ENCODE data around the gene GNG4.
A peak's percentile ranks its signal among the peaks of the same experiment; 100 is the strongest.
"Not testable (repeated sequence)": the region's sequence is repeated elsewhere in the genome, so short reads cannot be mapped to it uniquely, and the experiment has no call there.

GNG4 gene

DNA sequence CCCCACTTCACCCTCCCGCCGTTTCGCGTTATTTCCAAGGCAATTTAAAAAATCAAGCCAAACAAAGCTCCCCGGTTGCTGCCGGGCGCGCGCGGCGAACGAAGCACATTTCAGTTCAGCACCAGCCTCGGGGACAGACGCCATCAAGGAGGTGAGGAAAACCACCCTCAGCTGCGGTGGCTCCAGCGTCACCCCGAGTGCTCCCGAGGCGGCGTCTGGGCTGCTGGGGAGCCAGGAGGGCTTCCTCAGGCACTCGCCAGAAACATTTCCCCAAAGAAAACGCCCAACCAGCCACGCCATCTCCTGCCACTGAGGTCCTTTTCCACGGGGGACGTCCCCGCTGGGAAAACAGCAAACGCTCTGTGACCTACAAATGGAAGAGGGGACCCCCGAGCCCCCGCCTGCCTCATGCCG lies 623 bp downstream of the GNG4 start:
- peak; percentile 34 for DNase-seq

DNA sequence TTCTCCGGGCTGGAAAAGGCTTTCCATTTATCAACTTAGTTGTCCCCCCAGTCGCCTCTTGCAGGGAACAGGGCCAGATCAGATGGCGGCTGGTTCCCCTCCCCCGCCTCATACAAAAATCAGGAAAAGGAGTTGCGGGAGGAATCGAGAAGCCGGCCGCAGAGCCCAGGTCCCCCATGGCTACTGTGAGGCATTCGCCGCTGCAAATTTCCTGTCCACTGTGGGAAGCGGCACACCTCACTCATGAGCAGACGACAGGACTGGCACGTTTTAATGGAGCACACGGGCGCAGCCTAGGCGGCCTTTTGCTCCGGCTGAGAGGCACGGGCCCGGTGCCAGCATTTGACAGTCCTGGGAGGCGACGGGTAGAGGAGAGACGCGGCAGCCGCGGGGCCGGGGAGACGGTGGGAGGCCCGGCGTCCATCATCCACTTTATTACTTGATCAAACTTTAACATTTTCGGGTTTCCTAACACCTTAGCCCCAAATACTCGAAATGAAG lies 1.1 kb downstream of the GNG4 start:
- DNase-seq = peak; percentile 74

DNA sequence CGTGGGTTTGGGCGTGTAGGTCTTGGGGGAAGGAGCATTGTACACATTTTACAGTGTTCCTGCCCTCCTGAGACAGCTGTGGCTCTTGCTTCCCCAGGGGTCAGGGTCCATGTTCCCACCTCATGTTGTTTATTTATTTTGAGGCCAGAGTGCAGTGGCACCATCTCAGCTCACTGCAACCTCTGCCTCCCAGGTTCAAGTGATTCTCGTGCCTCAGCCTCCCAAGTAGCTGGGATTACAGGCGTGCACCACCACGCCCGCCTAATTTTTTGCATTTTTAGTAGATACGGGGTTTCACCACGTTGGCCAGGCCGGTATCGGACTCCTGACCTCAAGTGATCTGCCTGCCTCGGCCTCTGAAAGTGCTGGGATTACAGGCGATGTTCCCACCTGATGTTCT lies 2.0 kb downstream of the GNG4 start:
- not testable (repeated sequence) for DNase-seq

DNA sequence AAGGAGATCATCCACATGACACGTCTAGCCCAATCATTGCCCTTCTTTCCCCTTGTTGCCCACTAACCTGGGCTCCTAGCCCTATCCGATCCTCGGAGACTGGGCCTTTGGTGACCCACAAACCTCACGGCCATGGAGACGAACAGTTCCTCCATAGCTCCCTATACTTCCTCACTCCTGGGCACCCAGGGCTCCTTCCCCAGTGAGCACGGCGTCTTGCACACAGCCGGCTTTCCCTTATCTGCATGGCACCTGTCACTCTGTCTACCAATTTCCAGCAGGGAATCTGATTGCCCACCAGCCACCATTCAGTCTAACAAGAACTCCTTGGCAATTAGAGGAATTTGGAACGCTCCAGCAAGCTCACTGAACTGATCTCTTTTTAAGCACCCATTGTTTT lies 3.1 kb downstream of the GNG4 start:
- no peak for DNase-seq

DNA sequence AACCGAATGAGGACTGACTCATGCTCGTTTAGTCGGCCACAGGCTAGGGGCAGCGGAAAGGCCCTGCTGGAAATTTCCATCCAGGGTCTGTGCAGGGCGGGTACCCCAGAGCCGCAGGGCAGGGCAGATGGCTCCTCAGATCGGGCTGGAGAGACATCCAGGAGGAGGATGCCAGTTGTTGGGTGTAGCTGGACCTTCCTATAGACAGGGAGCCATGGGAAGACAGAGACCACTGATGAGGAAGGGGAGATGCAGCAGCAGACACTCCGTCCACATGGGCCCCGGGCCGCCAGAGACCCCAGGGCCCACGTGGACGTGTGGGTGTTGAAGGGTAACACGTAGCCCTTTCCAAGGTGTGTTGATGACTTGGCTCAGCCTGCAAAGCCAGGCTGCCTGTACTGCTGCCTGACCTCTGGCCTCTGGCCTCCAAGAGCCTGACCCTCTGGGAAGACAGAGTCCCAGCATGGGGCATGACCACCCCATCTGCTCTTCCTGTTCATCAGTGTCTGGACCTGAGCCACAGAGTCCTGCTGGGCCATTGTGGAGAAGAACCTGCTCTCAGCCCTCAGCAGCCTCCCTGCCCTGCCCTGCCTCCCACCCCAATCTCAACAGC lies 4.8 kb downstream of the GNG4 start:
- DNase-seq = no peak

DNA sequence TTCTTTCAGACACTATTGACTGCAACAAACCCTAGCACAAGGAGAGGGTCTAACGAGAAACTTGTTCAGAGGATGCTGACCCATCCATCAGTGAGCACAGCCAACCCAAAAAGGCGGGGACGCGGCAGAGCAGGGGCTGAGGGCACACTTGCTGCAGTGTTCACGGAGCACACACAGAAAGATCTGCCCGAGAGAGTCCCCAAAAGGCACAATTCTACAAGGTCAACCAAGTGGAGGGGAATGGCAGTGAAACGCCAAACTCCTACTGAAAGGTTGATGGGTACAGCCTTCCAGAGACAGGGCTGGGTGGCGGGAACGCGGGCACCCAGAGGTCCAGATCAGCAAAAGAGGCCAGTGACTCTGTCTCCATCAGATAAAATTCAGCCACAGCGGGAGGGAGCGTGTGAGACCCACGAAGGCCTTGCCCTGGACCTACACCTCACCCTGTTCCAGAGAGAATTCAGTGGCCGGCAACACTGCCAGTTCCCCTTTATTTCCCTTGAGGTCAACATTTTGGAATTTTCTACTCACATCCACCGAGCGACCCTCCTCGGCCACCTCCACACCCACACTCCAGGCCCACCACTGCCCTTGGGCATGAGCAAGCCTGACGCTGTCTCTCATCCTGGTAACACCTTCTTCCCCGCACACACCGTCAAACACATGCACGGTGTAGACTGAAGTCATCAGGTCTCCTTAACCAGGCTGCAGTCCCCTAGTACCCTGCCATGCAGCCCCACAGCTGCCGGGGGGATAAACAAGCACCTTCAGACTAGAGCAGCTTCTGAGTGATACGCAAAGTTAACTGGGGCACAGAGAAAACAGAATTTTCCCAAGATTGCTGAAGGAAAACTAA lies 5.5 kb downstream of the GNG4 start:
- DNase-seq = no peak

DNA sequence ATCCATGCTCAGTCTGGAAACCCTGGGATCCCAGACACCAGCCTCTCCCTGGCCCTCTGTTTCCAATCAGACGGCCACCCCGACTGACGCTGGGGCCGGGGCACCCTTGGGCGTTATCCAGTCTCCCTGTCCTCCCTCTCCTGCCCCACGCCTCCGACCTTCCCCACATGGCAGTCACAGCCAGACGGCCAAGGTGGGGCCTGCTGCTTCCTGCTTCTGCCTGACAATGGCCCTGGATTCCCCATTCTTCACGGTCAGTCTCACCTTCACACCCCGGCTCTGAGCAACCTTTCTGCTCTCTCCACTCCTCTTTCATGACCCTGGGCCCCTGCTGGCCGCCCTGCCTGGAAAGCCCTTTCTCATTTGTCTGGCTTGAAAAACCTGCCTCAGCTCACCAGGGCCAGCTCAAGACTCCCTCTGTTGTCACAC lies 6.6 kb downstream of the GNG4 start:
- DNase-seq = no peak

DNA sequence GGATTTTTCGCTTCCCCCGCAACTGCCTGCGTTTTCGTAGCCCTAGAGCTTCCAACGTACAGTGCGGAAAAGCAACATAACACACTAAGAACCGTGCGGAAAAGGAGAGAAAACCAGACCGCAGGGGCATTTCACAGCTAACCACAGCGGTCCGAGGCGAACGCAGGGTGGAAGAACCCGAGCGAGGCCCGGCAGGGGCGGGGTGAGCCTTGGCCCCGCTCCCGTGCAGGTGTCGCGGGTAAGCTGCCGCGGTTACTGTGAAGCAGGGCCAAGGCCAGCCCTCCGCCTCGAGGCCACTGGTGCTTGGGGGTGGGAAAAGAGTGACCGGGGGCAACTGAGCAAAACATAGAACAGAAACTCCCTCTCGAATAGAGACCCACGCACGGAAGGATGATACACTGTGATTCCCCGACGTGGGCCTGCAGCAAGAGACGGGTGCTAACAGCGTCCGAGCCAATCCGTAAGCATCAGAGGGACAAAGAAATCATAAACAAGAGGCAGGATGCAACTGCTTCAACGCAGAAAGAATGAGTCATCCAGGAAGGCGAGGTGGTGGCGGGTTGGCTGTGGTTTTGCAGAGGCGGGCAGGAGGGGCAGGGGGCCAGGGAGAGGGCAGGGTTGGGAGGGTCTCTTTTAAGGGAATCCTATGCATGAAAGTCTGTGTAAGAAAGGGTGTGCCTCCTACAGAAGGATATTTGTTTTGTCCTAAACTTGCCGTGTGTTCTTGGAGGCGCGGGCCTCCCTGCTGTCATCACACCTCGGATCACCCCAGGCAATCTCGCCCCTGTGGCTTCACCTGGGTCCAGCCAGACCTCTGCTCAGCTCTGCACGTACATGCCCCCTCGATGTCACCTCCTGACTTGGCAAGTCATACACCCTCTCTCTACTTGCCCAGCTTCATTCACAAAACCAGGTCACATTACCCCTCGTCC lies 7.3 kb downstream of the GNG4 start:
- DNase-seq = no peak

DNA sequence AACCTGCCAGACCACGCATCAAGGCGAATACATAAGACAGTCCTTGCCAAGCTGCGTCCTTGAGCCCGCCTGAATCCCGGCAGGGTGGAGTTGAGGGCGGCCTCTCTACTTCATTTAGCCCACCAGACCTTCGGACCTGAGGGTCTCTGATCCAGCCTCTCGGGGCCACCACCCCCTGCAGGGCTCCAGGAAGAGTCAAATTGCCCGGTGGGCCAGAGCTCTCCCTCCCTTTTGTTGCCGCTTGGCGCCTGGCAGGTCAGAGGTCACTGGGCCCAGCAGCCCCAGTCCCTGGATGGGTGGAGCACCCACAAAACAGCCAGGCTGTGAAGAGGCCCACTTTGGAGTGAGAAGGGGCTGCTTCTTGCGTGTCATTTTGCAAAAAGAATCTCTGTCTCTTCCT lies 9.0 kb downstream of the GNG4 start:
- no peak for DNase-seq

DNA sequence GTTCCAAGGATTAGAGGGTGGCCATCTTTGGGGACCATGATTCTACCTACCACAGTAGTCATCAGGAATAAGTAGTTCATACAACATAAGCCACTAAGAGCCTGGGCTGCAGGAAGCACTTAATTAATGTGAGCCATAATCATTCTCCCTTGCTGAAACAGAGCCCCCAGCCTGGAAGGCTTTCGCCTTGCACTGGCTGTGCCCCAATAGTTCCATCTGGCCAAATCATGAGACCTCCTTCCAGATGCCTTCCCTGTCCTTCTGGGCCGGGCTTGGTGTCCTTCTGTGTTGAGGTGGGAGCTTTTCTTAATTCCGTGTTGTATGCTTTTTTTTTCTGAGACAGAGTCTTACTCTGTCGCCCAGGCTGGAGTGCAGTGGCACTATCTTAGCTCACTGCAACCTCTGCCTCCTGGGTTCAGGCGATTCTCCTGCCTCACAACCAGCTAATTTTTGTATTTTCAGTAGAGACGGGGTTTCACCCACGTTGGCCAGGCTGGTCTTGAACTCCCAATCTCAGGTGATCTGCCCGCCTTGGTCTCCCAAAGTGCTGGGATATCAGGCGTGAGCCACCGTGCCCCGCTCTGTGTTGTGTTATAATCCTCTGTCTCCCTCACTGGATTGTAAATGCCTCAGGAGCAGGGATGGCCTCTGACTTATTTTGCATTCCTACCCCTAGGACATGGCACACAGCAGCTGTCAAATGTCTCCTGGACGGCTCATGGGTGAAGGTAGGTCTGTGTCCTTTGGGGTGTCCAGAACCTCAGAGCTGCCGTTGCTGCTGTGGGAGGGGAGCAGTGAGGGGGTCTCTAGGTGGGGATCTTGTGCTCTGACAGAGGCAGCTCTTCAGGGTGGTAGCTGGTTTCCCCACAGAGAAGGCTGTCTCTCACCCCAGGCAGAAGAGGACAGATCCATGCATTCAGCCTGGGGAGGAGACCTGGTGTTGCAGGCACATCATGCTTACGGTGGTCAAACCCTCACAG lies 10.1 kb downstream of the GNG4 start:
- no peak for DNase-seq

DNA sequence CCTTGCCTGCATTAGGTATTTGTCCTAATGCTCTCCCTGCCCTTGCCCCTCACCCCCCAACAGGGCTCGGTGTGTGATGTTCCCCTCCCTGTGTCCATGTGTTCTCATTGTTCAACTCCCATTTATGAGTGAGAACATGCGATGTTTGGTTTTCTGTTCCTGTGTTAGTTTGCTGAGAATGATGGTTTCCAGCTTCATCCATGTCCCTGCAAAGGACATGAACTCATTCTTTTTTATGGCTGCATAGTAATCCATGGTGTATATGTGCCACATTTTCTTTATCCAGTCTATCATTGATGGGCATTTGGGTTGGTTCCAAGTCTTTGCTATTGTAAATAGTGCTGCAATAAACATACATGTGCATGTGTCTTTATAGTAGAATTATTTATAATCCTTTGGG lies 11.0 kb downstream of the GNG4 start:
- not testable (repeated sequence) for DNase-seq

DNA sequence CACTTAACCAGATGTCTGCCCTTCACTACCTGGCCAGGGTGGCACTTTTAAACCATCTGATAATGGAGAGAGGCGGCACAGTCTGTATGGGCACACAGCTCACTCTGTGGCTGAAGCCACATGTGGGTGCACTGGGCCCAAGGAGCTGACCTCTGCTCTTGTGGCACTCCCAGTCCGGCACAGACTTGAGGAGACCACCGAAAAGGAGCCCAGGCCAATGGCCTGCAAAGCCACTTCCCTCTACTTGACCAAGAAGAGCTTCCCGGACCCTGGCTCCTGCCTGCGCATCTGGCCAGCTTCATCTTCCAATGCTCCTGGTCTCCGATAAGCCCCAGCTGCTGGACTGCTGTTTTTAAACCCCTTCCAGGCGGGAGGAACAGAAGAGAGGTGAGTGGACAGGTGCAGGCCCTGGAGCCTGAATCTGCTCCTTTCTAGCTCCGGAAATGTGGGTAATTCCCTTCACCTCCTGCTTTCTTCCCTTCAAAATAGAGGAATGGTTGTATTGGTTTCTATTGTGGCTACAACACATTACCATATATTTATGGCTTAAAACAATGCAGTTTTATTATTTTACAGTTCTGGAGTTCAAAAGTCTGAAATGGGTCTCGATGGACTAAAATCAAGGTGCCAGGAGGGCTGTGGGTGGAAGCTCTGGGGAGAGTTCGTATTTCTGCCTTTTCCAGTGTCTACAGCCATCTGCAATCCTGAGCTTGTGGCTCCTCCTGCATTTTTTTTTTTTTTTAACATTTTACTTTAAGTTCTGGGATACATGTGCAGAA lies 11.6 kb downstream of the GNG4 start:
- no peak for DNase-seq

DNA sequence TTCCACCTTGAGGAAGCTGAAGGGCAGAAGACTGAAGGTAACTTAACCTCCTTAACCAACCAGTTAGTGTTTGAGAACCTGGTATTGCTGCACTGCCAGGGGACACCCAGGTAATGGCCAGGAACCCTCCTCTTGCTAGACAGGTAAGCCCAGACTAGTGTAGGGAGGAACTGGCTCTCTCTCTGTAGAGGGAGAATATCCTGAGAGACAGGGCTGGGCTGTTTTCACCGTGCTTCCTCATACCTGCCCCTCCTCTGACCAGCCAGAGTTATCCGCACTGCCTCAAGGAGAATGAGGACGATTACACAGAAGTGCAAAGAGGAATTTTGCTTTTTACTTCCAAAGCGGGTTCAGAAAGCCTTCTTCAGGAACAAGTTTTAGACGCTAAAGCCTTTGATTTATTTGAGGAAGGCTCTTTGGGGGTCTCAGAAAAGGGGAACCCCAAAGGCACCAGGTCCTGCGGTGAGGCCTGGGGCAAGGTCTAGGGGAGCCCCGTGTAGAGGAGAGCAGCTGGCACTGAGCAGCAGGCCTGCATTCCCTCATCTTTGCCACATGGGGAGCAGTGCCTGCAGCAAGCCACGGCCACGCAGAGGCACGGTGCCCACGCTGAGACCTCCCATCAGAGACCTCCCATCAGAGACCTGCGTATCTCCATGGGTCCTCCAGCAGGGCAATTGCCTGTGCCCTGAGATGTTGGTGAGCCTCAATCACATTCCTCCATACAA lies 13.5 kb downstream of the GNG4 start:
- DNase-seq = no peak

DNA sequence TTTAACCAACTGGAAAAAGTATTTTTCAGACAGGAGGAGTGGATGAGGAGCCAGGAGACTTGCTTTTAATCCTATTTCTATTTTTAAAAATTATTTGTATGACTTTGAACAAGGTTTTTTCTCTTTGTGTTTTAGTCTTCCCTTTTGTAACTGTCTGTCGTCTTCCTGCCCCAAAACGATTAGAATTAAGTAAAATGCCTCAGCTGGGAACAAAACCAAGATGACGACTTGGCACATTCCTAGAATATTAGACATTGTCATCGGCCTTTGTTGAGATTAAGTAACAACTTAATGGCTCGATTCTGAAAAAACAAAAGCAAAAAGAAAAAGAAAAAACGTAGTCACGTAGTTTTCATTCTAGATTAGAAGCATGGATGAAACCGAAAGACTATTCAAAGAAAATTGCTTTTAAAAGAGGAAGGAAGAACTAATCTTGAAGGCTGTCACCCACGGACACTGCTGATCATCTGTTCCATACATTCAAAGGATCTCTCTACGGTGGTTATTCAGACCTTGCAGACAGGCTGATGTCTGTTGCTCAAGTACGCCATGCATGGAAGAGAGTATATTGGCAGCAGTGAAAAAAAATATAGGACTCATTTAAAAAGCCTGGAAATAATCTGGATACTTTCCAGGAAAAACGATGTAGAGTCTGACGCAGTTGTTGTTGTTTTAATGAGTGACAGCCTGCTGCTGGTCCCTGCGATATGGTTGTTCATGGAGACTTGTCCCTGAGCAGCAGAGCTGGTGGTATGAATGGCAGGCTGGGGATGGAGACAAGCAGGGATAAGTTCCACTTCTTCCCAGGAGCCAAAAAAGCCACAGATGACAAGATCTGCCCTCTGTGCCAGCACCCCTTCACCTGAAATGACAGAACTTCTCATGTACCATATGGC lies 16.8 kb downstream of the GNG4 start:
- no peak for DNase-seq

DNA sequence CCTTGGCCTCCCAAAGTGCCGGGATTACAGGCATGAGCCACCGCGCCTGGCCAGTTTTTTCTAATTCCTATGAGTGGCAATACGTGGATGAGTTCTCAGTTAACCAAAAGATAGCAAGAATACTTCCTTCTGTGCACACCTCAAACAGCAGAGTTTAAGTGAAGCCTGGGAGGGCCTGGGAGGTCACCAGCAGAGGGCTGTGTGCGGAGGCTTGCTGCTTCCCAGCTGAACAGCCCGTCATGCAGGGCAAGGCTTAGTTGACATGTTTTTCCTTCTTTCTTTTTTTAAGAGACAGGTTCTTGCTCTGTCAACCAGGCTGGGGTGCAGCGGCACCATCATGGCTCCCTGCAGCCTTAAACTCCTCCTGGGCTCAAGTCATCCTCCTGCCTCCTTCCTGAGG lies 17.8 kb downstream of the GNG4 start:
- DNase-seq = no peak

DNA sequence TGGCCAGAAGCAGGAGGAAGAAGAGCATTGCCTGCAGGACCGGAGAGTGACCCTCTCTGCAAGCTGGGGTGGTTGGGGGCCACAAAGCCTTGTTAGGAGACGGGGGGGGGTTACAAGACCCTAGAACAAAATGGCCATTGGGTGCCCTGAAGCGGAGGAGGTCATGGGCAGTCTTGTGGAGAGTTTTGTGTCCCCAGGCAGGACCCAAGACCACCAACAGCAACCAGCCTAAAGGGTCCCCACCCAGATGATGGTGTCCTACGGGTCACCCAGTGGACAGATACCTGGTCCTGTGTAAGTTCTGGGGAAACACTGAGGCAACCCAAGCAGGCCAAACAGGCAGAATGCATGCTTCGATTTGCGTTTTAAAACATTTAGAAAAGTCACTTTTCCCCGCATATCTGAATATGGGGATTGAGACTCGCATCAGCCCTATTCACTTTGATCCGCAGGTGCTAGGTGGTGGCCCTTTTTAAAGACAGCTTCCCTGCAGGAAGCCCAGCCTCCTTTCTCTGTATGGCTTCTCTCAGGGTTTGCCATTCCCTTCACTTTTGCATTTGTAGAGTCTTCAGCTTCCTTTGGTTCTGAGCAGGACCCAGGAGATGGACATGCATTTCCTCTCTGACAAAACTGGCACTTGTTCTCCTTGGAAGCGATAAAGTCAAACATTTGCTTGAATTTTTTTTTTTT lies 21.1 kb downstream of the GNG4 start:
- DNase-seq = no peak

DNA sequence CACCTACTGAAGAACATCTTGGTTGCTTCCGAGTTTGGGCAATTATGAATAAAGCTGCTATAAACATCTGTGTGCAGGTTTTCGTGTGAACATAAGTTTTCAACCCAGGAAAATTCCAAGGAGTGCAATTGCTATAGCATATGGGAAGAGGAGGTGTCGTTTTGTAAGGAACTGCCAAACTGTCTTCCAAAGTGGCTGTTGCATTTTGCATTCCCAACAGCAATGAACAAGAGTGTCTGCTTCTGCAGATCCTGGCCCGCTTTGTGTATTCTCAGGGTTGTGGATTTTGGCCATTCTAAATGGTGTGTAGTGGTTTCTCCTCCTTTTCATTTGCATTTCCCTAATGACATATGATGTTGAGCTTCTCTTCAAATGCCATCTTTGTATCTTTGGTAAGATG lies 23.8 kb downstream of the GNG4 start:
- DNase-seq = no peak

DNA sequence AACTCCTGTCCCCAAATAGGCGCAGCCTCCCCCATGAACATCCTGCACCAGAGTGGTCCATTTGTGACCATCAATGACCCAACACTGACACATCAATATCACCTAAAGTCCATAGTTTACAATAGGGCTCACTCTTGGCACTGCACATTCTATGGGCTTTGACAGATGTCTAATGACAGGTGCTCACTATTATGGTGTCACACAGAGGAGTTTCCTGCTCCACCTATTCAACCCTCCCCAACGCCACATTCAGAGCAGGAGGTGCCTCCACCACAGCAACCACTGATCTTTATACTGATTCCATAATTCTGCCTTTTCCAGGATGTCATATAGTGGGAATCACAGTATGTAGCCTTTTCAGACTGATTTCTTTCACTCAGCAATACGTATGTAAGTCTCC lies 24.2 kb downstream of the GNG4 start:
- no peak for DNase-seq
